Adrenal gland (tissue), 12 donors: ENCODE data around the gene LRFN4. TPM values are rescaled to one million over a fixed set of nuclear protein-coding genes. Genes with fewer than 3 reads are reported as not detected.
A peak's percentile ranks its signal among the peaks of the same experiment; 100 is the strongest.

Experiments used
- DNase-seq, 7 donors: peaks; one replicate each; pipeline ENCODE4 v3.0.0-alpha.2; 2019 to 2020
- H3K27ac ChIP-seq, 5 donors: fragments of 200-600 bp; sonication (generic) in 4 of 5; 1 replicate in 3 of 5; 2 replicates in 2 of 5; pipeline versions ENCODE4 v1.5.1 to v1.8.0; 2016 to 2020; ENCODE audit warnings: mild to moderate bottlenecking in 1 of 5
- H3K27me3 ChIP-seq: fragments of 200-600 bp; 2 replicates; pipeline ENCODE4 v1.8.0; 2021
- H3K36me3 ChIP-seq, 2 donors: fragments of 200-600 bp; replicated peaks in 1 of 2; 1 replicate in 1 of 2; 2 replicates in 1 of 2; pipeline versions ENCODE4 v1.5.1 to v1.8.0; 2018 to 2022
- H3K4me1 ChIP-seq, 2 donors: fragments of 200-600 bp; replicated peaks in 1 of 2; 1 replicate in 1 of 2; 2 replicates in 1 of 2; pipeline versions ENCODE4 v1.5.1 to v1.8.0; 2018 to 2021
- H3K4me3 ChIP-seq, 4 donors: fragments of 200-600 bp; sonication (generic) in 3 of 4; one replicate each; pipeline ENCODE4 v1.5.1; 2016 to 2018
- H3K9me3 ChIP-seq, 3 donors: fragments of 200-600 bp; sonication (generic) in 1 of 3; replicated peaks in 1 of 3; 1 replicate in 2 of 3; 2 replicates in 1 of 3; pipeline versions ENCODE4 v1.5.1 to v1.8.0; 2016 to 2021
- POLR2A ChIP-seq, 2 donors: fragments of 450-650 bp; IDR thresholded peaks; one replicate each; pipeline ENCODE4 v1.6.1; 2017; ENCODE audit warnings: antibody characterized with exemption in 2 of 2, mild to moderate bottlenecking in 2 of 2, moderate library complexity in 1 of 2
- WGBS, 4 donors: extraction: QIAGEN DNeasy Blood & Tissue Kit in 2 of 4; methylation state at CpG; one replicate each; pipeline versions ENCODE4 v1.1.5 to v1.1.7; 2013 to 2017; 5-methylcytosine and 5-hydroxymethylcytosine counted together
- intact Hi-C, 2 donors: fragments of 100-400 bp; cut with DNase I; formaldehyde crosslinking; loops; one replicate each; pipeline versions ENCODE4 v1.14.1 to v1.15.0; 2022 to 2023
- polyA plus RNA-seq, 3 donors: library from polyadenylated mRNA; stranded (reverse); fragments of 200-250 nt in 2 of 3; fragments of 350-450 nt in 1 of 3; fragmentation: Illumina TruSeq in 1 of 3; extraction: RNeasy Lipid Tissue Mini Kit (QIAGEN cat#74804) in 1 of 3; gene quantifications; one replicate each; pipeline ENCODE4 v1.2.3, GENCODE V29; 2013 to 2014
- total RNA-seq, 9 donors: library from RNA; depleted of rRNA in 4 of 9; stranded (reverse); fragments of >200 nt in 4 of 9; fragments of 120-200 nt in 1 of 9; fragmentation: NEBNext Ultra II Directional in 1 of 9; extraction: Animal tissue kit (Norgen Biotek cat#: 25700) in 1 of 9; gene quantifications; one replicate each; pipeline versions ENCODE4 v1.1.0 to v1.2.4, GENCODE V29; 2013 to 2023
- TF ChIP-seq, protein P1 (sequence below), 6 experiments: fragments of 450-650 bp in 4 of 6; fragments of 200-600 bp in 2 of 6; sonication (generic) in 1 of 6; IDR thresholded peaks; 1 replicate in 5 of 6; 2 replicates in 1 of 6; pipeline versions ENCODE4 v1.5.1 to v1.8.0; 2016 to 2021; ENCODE audit warnings: antibody characterized with exemption in 6 of 6, mild to moderate bottlenecking in 2 of 6, moderate library complexity in 1 of 6
- donor health status: healthy with polysubstance abuse.
- donor health status: Bipolar disorder and iron deficiency.
- donor health status: DM: yes; HTN: yes; CAD: no.
- donor health status: DM: no; HTN: no; CAD: no.
- donor health status: DM: no; HTN: no; CAD: no.
- donor health status: DM: yes; HTN: yes; CAD: no.

The LRFN4 gene
- total and polyA plus RNA-seq, 12 donors: 0.24 to 74.3 (median 16.3) TPM

DNA sequence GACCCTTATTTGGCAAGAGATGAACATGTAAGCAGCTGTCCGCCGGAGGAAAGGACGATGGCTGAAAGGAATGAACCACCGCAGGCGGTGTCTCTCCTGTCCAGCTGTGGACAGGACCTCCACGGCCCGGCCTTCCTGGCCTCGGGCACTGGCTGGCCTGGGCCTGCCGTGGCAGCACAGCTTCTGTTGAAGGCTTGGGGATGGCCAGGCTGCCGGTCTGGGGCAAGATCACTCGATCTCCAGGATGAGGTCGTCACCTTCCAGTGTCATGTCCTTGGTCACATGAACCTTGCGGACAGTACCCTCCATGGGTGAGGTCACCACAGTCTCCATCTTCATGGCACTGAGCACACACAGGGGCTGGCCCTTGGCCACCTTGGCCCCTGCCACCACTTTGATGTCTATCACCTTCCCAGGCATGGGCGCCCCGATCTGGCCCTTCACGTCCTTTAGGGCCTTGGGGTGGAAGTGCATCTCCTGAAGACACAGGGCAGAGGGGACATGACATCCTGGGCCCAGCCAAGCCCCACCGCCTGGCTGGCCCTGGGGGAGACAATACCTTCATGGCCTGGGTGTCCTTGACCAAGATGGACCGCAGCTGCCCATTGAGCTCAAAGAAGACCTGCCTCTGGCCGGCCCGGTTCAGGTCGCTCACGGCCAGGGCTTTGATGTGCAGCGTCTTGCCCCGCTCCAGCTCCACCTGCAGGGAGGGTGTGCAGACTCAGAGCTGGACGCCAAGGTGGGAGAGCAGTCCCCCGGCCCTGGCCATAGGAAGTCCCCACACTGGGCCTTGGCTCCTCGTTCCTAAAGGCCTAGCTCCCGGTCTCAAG, 8.0 kb upstream of the LRFN4 start:
- H3K27ac ChIP-seq: no peak overlapping the region
- no peaks in the 10 kb centered on the region for H3K27me3 ChIP-seq
- no peaks in the 10 kb centered on the region for H3K9me3 ChIP-seq
- peaks cover 0 to 36% of the 10 kb centered on the region in 2 donors for H3K36me3 ChIP-seq
- peak in 5 of 7 donors; percentile 12 to 52 (median 25) for DNase-seq
- intact Hi-C loops: no loop called here
- no peak overlapping the region for H3K4me3 ChIP-seq
- peaks cover 4 to 9% of the 10 kb centered on the region in 2 donors for H3K4me1 ChIP-seq
- no peak for TF ChIP-seq POLR2A (IDR thresholded peaks at IDR 0.05)
- TF ChIP-seq, protein P1, sequence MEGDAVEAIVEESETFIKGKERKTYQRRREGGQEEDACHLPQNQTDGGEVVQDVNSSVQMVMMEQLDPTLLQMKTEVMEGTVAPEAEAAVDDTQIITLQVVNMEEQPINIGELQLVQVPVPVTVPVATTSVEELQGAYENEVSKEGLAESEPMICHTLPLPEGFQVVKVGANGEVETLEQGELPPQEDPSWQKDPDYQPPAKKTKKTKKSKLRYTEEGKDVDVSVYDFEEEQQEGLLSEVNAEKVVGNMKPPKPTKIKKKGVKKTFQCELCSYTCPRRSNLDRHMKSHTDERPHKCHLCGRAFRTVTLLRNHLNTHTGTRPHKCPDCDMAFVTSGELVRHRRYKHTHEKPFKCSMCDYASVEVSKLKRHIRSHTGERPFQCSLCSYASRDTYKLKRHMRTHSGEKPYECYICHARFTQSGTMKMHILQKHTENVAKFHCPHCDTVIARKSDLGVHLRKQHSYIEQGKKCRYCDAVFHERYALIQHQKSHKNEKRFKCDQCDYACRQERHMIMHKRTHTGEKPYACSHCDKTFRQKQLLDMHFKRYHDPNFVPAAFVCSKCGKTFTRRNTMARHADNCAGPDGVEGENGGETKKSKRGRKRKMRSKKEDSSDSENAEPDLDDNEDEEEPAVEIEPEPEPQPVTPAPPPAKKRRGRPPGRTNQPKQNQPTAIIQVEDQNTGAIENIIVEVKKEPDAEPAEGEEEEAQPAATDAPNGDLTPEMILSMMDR (IDR thresholded peaks at IDR 0.05): no peak
- 85 to 100% (median 92%) methylated on average over 2 to 28 of the region's 28 CpGs for WGBS, 4 donors

DNA sequence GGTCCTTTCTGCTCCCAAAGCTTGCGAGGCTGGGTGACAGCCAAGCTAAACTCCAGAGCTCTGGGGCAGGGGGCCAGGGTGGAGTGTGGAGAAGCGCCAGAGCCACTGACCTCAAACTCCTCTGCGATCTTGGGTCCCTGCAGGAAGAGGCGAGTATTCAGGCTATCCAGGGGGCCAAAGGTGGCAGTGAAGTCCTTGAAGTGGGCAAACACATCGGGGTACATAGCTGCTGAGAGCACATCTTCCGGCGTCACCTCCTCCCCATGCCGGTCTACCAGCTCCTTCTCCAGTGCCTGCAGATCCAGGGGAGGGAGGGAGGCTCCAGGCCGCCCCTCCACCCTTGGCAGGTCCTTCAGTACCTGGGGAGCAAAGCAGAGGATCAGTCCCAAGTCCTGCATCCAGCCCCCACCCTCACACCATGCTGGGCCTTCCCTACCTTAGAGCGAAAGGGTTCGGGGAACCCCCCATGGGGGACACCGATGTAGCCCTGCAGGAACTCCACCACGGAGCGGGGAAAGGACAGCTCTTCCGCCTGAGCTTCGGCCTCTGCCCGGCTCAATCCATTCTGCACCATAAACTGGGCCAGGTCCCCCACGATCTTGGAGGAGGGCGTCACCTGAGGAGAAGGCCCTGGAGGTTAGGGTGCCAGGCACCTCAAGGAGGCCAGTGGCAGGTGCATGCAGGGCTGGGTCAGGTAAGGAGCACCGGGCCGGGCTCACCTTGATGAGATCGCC, 7.2 kb upstream of the LRFN4 start:
- Histone ChIP-seq H3K4me1 (peaks cover 0 to 1% of the 10 kb centered on the region in 2 donors), H3K36me3 (peaks cover 0 to 33% of the 10 kb centered on the region in 2 donors), H3K27me3 (no peaks in the 10 kb centered on the region), H3K27ac (no peak overlapping the region), H3K9me3 (no peaks in the 10 kb centered on the region), H3K4me3 (no peak overlapping the region)
- intact Hi-C loops: no loop called here
- 88 to 92% (median 91%) methylated on average over 13 to 22 of the region's 22 CpGs for WGBS, 4 donors
- no peak for TF ChIP-seq POLR2A (IDR thresholded peaks at IDR 0.05)
- TF ChIP-seq, protein P1 (IDR thresholded peaks at IDR 0.05): no peak
- DNase-seq: peak in 3 of 7 donors; percentile 15 to 24 (median 17)

DNA sequence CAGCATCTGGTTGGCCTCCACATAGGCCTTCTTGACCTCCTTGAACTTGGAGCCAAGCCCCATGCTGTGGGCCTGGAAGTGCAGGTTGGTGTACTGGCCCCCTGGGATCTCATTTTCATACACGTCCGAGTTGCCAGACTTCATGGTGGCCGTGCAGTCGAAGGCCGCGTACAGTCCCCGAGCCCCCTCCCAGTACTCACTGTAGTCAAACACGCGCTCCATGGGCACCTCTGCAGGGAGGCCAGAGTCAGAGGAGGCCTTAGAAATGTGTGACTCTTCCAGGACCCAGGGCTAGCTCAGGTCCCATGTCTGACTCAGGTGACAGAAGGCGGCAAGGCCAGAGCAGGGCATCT, 6.7 kb upstream of the LRFN4 start:
- TF ChIP-seq, protein P1 (IDR thresholded peaks at IDR 0.05): no peak
- TF ChIP-seq POLR2A (IDR thresholded peaks at IDR 0.05): no peak
- Histone ChIP-seq H3K36me3 (peaks cover 0 to 28% of the 10 kb centered on the region in 2 donors), H3K4me1 (no peaks in the 10 kb centered on the region), H3K4me3 (no peak overlapping the region), H3K27ac (no peak overlapping the region), H3K27me3 (no peaks in the 10 kb centered on the region), H3K9me3 (no peaks in the 10 kb centered on the region)
- intact Hi-C loops: no loop called here
- WGBS, 4 donors: 91 to 98% (median 93%) methylated on average over 8 to 10 of the region's 10 CpGs
- DNase-seq: peak in 1 of 7 donors; percentile 23

DNA sequence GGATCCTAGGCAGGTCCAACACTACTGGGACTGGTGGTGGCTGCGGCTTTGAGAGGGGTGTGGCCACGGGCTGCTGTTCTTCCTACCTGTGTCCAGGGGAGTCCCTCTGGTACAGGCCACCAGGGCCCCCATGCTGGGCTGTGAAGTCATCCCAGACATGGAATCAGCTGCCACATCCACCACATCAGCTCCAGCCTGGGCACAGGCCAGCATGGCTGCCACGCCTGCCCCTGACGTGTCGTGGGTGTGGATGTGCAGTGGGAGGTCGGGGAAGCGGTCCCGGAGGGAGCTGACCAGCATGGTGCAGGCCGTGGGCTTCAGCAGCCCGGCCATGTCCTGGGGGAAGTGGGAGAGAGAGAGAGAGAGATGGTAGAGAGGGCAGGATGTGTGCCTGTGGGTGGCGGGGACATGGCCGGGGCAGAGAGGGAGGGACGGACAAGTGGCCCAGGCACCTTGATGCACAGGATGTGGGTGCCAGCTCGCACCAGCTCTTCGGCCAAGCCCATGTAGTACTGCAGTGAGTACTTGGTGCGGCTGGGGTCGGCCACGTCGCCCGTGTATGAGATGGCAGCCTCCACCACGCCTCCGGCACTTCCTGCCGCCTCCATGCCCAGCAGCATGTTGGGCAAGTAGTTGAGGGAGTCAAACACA, 6.2 kb upstream of the LRFN4 start:
- Histone ChIP-seq H3K4me1 (peaks cover 4% of the 10 kb centered on the region in 2 donors), H3K4me3 (no peak overlapping the region), H3K27me3 (no peaks in the 10 kb centered on the region), H3K36me3 (peaks cover 0 to 23% of the 10 kb centered on the region in 2 donors), H3K27ac (no peak overlapping the region), H3K9me3 (no peaks in the 10 kb centered on the region)
- WGBS, 4 donors: 92 to 94% (median 93%) methylated on average over 13 to 23 of the region's 23 CpGs
- peak in 3 of 7 donors; percentile 17 to 27 (median 23) for DNase-seq
- no peak for TF ChIP-seq POLR2A (IDR thresholded peaks at IDR 0.05)
- TF ChIP-seq, protein P1 (IDR thresholded peaks at IDR 0.05): no peak
- intact Hi-C loops: no loop called here
